Endothelial cell of umbilical vein (primary cell): ENCODE measurements around the gene CHAF1A. TPM values are rescaled to one million over a fixed set of nuclear protein-coding genes. Genes with fewer than 3 reads are reported as not detected.

Experiments used
- BruUV-seq: library from RNA; stranded (reverse); fragments of 400-500 nt; replicated peaks from 2 replicates; lab custom pipeline; 2021; lab: Mats Ljungman, UMichigan
- CTCF ChIA-PET: fragments of 300-600, 350-600 bp; sonication (Branson Sonifier 250); formaldehyde crosslinking; loops from one replicate; lab custom pipeline; 2021; ENCODE audit warnings: antibody characterized with exemption, inconsistent platforms; lab: Charles Lee
- POLR2A ChIA-PET: fragments of 300-600, 350-600 bp; sonication (Branson Sonifier 250); formaldehyde crosslinking; loops from one replicate; lab custom pipeline; 2021; ENCODE audit warnings: antibody characterized with exemption, inconsistent platforms; lab: Charles Lee
- DNase-seq: peaks from one replicate; pipeline ENCODE4 v3.0.0-alpha.2; 2011; ENCODE audit warnings: low read depth, low spot score
- FAIRE-seq: peaks from 2 replicates; lab custom pipeline; 2011; peaks lifted over from hg19 to GRCh38; lab: Jason Lieb, UNC
- H2AFZ ChIP-seq: 2 replicates; pipeline ENCODE4 v1.6.0; 2012; ENCODE audit warnings: low read depth, low read length, control low read depth, inconsistent platforms
- H3K27ac ChIP-seq: 2 replicates; pipeline ENCODE4 v1.5.1; 2011; ENCODE audit warnings: low read depth, mild to moderate bottlenecking, control low read depth, low read length, moderate library complexity; ENCODE audit not compliant: insufficient read depth
- H3K27me3 ChIP-seq, 2 experiments: 2 replicates each; pipeline versions ENCODE4 v1.6.0 to v1.6.1; 2011; ENCODE audit warnings: low read length in 2 of 2, mixed read lengths in 1 of 2; ENCODE audit not compliant: control insufficient read depth in 2 of 2, insufficient read depth in 2 of 2
- H3K36me3 ChIP-seq, 2 experiments: 2 replicates in 1 of 2; 3 replicates in 1 of 2; pipeline ENCODE4 v1.5.1; 2011; ENCODE audit warnings: low read length in 2 of 2, mild to moderate bottlenecking in 1 of 2, moderate library complexity in 1 of 2; ENCODE audit not compliant: control insufficient read depth in 2 of 2, insufficient read depth in 2 of 2; ENCODE audit errors: extremely low read depth in 1 of 2
- H3K4me1 ChIP-seq: 3 replicates; pipeline ENCODE4 v1.5.1; 2011; ENCODE audit warnings: mild to moderate bottlenecking, low read length; ENCODE audit not compliant: control insufficient read depth, insufficient read depth; ENCODE audit errors: extremely low read depth
- H3K4me2 ChIP-seq: 2 replicates; pipeline ENCODE4 v1.6.1; 2011; ENCODE audit warnings: low read length, control low read depth, mixed read lengths; ENCODE audit not compliant: insufficient read depth
- H3K4me3 ChIP-seq, 3 experiments: fragments of 200-600 bp in 1 of 3; sonication (generic), shearing (Covaris generic) in 1 of 3; replicated peaks in 1 of 3; 2 replicates each; pipeline ENCODE4 v1.5.1; 2011 to 2016; ENCODE audit warnings: control low read depth in 3 of 3, low read length in 3 of 3, mild to moderate bottlenecking in 2 of 3, inconsistent platforms in 1 of 3, low read depth in 1 of 3, moderate library complexity in 1 of 3; ENCODE audit not compliant: insufficient read depth in 1 of 3
- H3K79me2 ChIP-seq: 2 replicates; pipeline ENCODE4 v1.6.0; 2012; ENCODE audit warnings: low read length, inconsistent platforms; ENCODE audit not compliant: control insufficient read depth, insufficient read depth
- H3K9ac ChIP-seq: replicated peaks from 2 replicates; pipeline ENCODE3; 2011; ENCODE audit warnings: low read length, control low read depth; ENCODE audit not compliant: insufficient read depth; ENCODE audit errors: extremely low read depth
- H3K9me1 ChIP-seq: replicated peaks from 3 replicates; pipeline ENCODE4 v1.6.0; 2011; ENCODE audit warnings: mild to moderate bottlenecking, low read length; ENCODE audit not compliant: control insufficient read depth, insufficient read depth; ENCODE audit errors: extremely low read depth
- H3K9me3 ChIP-seq: replicated peaks from 2 replicates; pipeline ENCODE4 v1.5.1; 2012; ENCODE audit warnings: low read length, inconsistent platforms; ENCODE audit not compliant: control insufficient read depth, insufficient read depth
- H4K20me1 ChIP-seq: replicated peaks from 2 replicates; pipeline ENCODE3; 2011; ENCODE audit warnings: mild to moderate bottlenecking, low read length; ENCODE audit not compliant: control insufficient read depth, insufficient read depth; ENCODE audit errors: extremely low read depth
- EZH2 ChIP-seq: IDR thresholded peaks from 2 replicates; pipeline ENCODE4 v1.6.1; 2012; ENCODE audit warnings: borderline replicate concordance, low read depth, mild to moderate bottlenecking, moderate library complexity, low read length, inconsistent platforms; ENCODE audit not compliant: severe bottlenecking
- FOS ChIP-seq: IDR thresholded peaks from 2 replicates; pipeline ENCODE4 v1.6.1; 2011; ENCODE audit warnings: mild to moderate bottlenecking, low read length, moderate library complexity, borderline replicate concordance; ENCODE audit not compliant: insufficient read depth
- GATA2 ChIP-seq: IDR thresholded peaks from 2 replicates; pipeline ENCODE4 v1.7.0; 2011; ENCODE audit warnings: low read depth, mild to moderate bottlenecking, moderate library complexity, mixed read lengths, low read length; ENCODE audit not compliant: insufficient read length, insufficient read depth
- JUN ChIP-seq: IDR thresholded peaks from 2 replicates; pipeline ENCODE4 v1.6.1; 2011; ENCODE audit warnings: borderline replicate concordance, low read depth; ENCODE audit not compliant: insufficient read length, insufficient read depth
- MYC ChIP-seq: IDR thresholded peaks from one replicate; pipeline ENCODE4 v1.6.1; 2011; ENCODE audit warnings: mild to moderate bottlenecking, low read depth, low read length
- POLR2A ChIP-seq: IDR thresholded peaks from 2 replicates; pipeline ENCODE4 v1.6.1; 2012; ENCODE audit warnings: low read depth, mild to moderate bottlenecking, control low read depth, low read length
- POLR2AphosphoS5 ChIP-seq: IDR thresholded peaks from 2 replicates; pipeline ENCODE4 v1.6.1; 2012; ENCODE audit warnings: low read depth, mild to moderate bottlenecking, control low read depth, low read length, moderate library complexity; ENCODE audit not compliant: insufficient read depth
- dilution Hi-C: fragments of 300-500 bp; cut with MboI; formaldehyde crosslinking; loops from one replicate; pipeline ENCODE4 v1.15.0; 2019; ENCODE audit warnings: low sequenced_read_pairs; ENCODE audit not compliant: extremely low pct_ligation_motif_present
- intact Hi-C: fragments of 100-400 bp; cut with micrococcal nuclease; formaldehyde crosslinking; loops from one replicate; pipeline ENCODE4 v1.10.0; 2022
- polyA plus RNA-seq, 4 experiments: library from polyadenylated mRNA; depleted of rRNA in 3 of 4; stranded (reverse) in 3 of 4; unstranded in 1 of 4; fragments of >200 nt; gene quantifications; 2 replicates each; pipeline versions ENCODE4 v1.2.1 to v1.2.3, GENCODE V29; 2011 to 2012; ENCODE audit warnings: missing spikeins in 1 of 4
- total RNA-seq: library from RNA; stranded (reverse); gene quantifications from 2 replicates; pipeline ENCODE4 v1.2.3, GENCODE V29; 2021
- TF ChIP-seq, protein P1 (sequence below): IDR thresholded peaks from 2 replicates; pipeline ENCODE4 v1.6.1; 2011; ENCODE audit not compliant: insufficient read depth, insufficient read length
- TF ChIP-seq, protein P2 (sequence below), 2 donors: IDR thresholded peaks; 1 replicate in 1 of 2; 2 replicates in 1 of 2; pipeline ENCODE4 v1.5.1; 2011; ENCODE audit warnings: low read length in 2 of 2, mild to moderate bottlenecking in 2 of 2, moderate library complexity in 2 of 2, control low read depth in 1 of 2, inconsistent platforms in 1 of 2, low read depth in 1 of 2; ENCODE audit not compliant: insufficient read depth in 1 of 2; ENCODE audit errors: extremely low read depth in 1 of 2

Gene CHAF1A
- total and polyA plus RNA-seq, 2 donors (not counting 3 experiments of a cell fraction or from before 2014, with no cell fraction given): 19.5 to 44.5 TPM

GRCh38 chr19:4372165-4373012 is 30.1 kb upstream of the CHAF1A start:
- Histone ChIP-seq H4K20me1 (no peaks in the 10 kb centered on the region), H3K4me2 (no peak overlapping the region), H3K4me3 (no peak overlapping the region), H3K79me2 (peaks cover 96% of the 10 kb centered on the region), H2AFZ (no peak overlapping the region), H3K27me3 (no peaks in the 10 kb centered on the region), H3K36me3 (peaks cover 0 to 10% of the 10 kb centered on the region in 2 experiments), H3K9me1 (no peaks in the 10 kb centered on the region), H3K4me1 (peaks cover 57% of the 10 kb centered on the region), H3K9ac (no peak overlapping the region), H3K27ac (no peak overlapping the region), H3K9me3 (no peaks in the 10 kb centered on the region)
- DNase-seq (no peak), FAIRE-seq (no peak)
- CTCF ChIA-PET: interaction anchor here (1.0 to 2.4 kb wide), 2 partner anchors 27 to 28 kb away, joined by 4 to 8 read pairs; partner anchors contain the start of gene SH3GL1
- intact Hi-C loops: no loop called here
- dilution Hi-C loops: no loop called here
- POLR2A ChIA-PET: no interaction called here
- TF ChIP-seq FOS (no peak), POLR2A (no peak), MYC (no peak), JUN (no peak), POLR2AphosphoS5 (no peak), EZH2 (no peak), GATA2 (no peak)
- TF ChIP-seq, protein P1, sequence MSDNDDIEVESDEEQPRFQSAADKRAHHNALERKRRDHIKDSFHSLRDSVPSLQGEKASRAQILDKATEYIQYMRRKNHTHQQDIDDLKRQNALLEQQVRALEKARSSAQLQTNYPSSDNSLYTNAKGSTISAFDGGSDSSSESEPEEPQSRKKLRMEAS: no peak
- TF ChIP-seq, protein P2, sequence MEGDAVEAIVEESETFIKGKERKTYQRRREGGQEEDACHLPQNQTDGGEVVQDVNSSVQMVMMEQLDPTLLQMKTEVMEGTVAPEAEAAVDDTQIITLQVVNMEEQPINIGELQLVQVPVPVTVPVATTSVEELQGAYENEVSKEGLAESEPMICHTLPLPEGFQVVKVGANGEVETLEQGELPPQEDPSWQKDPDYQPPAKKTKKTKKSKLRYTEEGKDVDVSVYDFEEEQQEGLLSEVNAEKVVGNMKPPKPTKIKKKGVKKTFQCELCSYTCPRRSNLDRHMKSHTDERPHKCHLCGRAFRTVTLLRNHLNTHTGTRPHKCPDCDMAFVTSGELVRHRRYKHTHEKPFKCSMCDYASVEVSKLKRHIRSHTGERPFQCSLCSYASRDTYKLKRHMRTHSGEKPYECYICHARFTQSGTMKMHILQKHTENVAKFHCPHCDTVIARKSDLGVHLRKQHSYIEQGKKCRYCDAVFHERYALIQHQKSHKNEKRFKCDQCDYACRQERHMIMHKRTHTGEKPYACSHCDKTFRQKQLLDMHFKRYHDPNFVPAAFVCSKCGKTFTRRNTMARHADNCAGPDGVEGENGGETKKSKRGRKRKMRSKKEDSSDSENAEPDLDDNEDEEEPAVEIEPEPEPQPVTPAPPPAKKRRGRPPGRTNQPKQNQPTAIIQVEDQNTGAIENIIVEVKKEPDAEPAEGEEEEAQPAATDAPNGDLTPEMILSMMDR (IDR thresholded peaks at IDR 0.05; ENCODE audit: extremely low read depth in 1 of 2, insufficient read depth in 1 of 2, low read depth in 1 of 2, low read length in 2 of 2): no peak
- BruUV-seq: no TSS peak
